Ascending aorta (tissue), 2 donors: ENCODE data around the gene HSPD1. TPM values are rescaled to one million over a fixed set of nuclear protein-coding genes. Genes with fewer than 3 reads are reported as not detected.

Experiments used
- DNase-seq, 2 donors: peaks; one replicate each; pipeline ENCODE4 v3.0.0-alpha.2; 2019; ENCODE audit warnings: low spot score in 2 of 2
- H3K27ac ChIP-seq, 2 donors: fragments of 200-600 bp; sonication (generic); one replicate each; pipeline ENCODE4 v1.5.1; 2016 to 2017; ENCODE audit warnings: mild to moderate bottlenecking in 1 of 2
- H3K27me3 ChIP-seq: fragments of 200-600 bp; sonication (generic); one replicate; pipeline ENCODE4 v1.5.1; 2017
- H3K36me3 ChIP-seq, 2 donors: fragments of 200-600 bp; sonication (generic); one replicate each; pipeline ENCODE4 v1.5.1; 2016
- H3K4me1 ChIP-seq, 2 donors: fragments of 200-600 bp; sonication (generic); one replicate each; pipeline ENCODE4 v1.5.1; 2016 to 2017; ENCODE audit warnings: mild to moderate bottlenecking in 1 of 2
- H3K4me3 ChIP-seq, 2 donors: fragments of 200-600 bp; sonication (generic); one replicate each; pipeline ENCODE4 v1.5.1; 2016 to 2017; ENCODE audit warnings: mild to moderate bottlenecking in 1 of 2
- H3K9me3 ChIP-seq, 2 donors: fragments of 200-600 bp; sonication (generic); one replicate each; pipeline ENCODE4 v1.5.1; 2016
- CTCF ChIP-seq, 3 experiments: fragments of 200-600 bp in 2 of 3; fragments of 450-650 bp in 1 of 3; sonication (generic) in 2 of 3; IDR thresholded peaks; one replicate each; pipeline ENCODE4 v1.5.1; 2016 to 2019; ENCODE audit warnings: antibody characterized with exemption in 3 of 3, mild to moderate bottlenecking in 1 of 3, moderate library complexity in 1 of 3
- intact Hi-C: fragments of 100-400 bp; cut with DNase I; formaldehyde crosslinking; loops from one replicate; pipeline ENCODE4 v1.15.1; 2023
- total RNA-seq: library from RNA; depleted of rRNA; stranded (reverse); fragments of >200 nt; gene quantifications from one replicate; pipeline ENCODE4 v1.1.0, GENCODE V29; 2016

The HSPD1 gene
- total RNA-seq, 1 donor from 2014 or later: 110 TPM

- Histone ChIP-seq H3K9me3 (no peaks in the 10 kb centered on the region), H3K36me3 (peaks cover 22 to 41% of the 10 kb centered on the region in 2 donors), H3K27ac (no peak overlapping the region), H3K27me3 (no peaks in the 10 kb centered on the region), H3K4me3 (no peak overlapping the region), H3K4me1 (no peaks in the 10 kb centered on the region)
- no peak for TF ChIP-seq CTCF (IDR thresholded peaks at IDR 0.05)
- DNase-seq: no peak
- intact Hi-C loops: no loop called here
These were observed 38.8 kb upstream of the HSPD1 start for GRCh38 chr2:197538412-197538811.

GRCh38 chr2:197517150-197517549 lies 17.5 kb upstream of the HSPD1 start:
- TF ChIP-seq CTCF (IDR thresholded peaks at IDR 0.05): no peak
- Histone ChIP-seq H3K36me3 (no peaks in the 10 kb centered on the region), H3K4me3 (peak overlapping the region; percentile 77 to 84), H3K9me3 (no peaks in the 10 kb centered on the region), H3K27ac (peak overlapping the region; percentile 84 to 95), H3K27me3 (no peaks in the 10 kb centered on the region), H3K4me1 (peaks cover 0 to 7% of the 10 kb centered on the region in 2 donors)
- intact Hi-C loops: loop anchor here (2.0 to 10.0 kb wide), 4 partner anchors 82 to 1355 kb away; partner anchors contain the start of genes MARS2 and SF3B1
- DNase-seq: no peak

GRCh38 chr2:197516393-197516761 lies 16.7 kb upstream of the HSPD1 start:
- TF ChIP-seq CTCF (IDR thresholded peaks at IDR 0.05): no peak
- no peaks in the 10 kb centered on the region for H3K27me3 ChIP-seq
- peak overlapping the region; percentile 84 to 95 for H3K27ac ChIP-seq
- H3K36me3 ChIP-seq: no peaks in the 10 kb centered on the region
- H3K4me1 ChIP-seq: peaks cover 0 to 7% of the 10 kb centered on the region in 2 donors
- peak overlapping the region; percentile 77 to 84 for H3K4me3 ChIP-seq
- peak in 1 of 2 donors; percentile 65 for DNase-seq
- intact Hi-C loops: loop anchor here (1.0 to 10.0 kb wide), 5 partner anchors 63 to 1356 kb away; partner anchors contain the start of genes COQ10B, MARS2 and SF3B1
- H3K9me3 ChIP-seq: no peaks in the 10 kb centered on the region

- Histone ChIP-seq H3K36me3 (no peaks in the 10 kb centered on the region), H3K4me1 (peaks cover 0 to 7% of the 10 kb centered on the region in 2 donors), H3K4me3 (peak within 1 kb of the TSS; percentile 77 to 84), H3K27me3 (no peaks in the 10 kb centered on the region), H3K27ac (peak within 1 kb of the TSS; percentile 84 to 95), H3K9me3 (no peaks in the 10 kb centered on the region)
- peak in 1 of 3 experiments; percentile 4 for TF ChIP-seq CTCF (IDR thresholded peaks at IDR 0.05)
- intact Hi-C loops: loop anchor here (1.0 to 10.0 kb wide), 6 partner anchors 16 to 1356 kb away; partner anchors contain the start of genes COQ10B, HSPE1, MARS2 and SF3B1
- peak; percentile 72 to 97 for DNase-seq
These were observed 16.2 kb upstream of the HSPD1 start, which contains the start of gene MOB4 for GRCh38 chr2:197515739-197516392. Gene MOB4 (plus strand): TSS chr2:197516066. CDS start chr2:197516087, 21 bp downstream.

GRCh38 chr2:197515315-197515738 lies 15.7 kb upstream of the HSPD1 start:
- intact Hi-C loops: loop anchor here (1.0 to 10.0 kb wide), 3 partner anchors 15 to 1357 kb away; partner anchors contain the start of gene HSPE1
- Histone ChIP-seq H3K9me3 (no peaks in the 10 kb centered on the region), H3K36me3 (no peaks in the 10 kb centered on the region), H3K27me3 (no peaks in the 10 kb centered on the region), H3K4me3 (peak overlapping the region; percentile 77 to 84), H3K27ac (peak overlapping the region; percentile 84 to 95), H3K4me1 (peaks cover 0 to 7% of the 10 kb centered on the region in 2 donors)
- TF ChIP-seq CTCF (IDR thresholded peaks at IDR 0.05): no peak
- DNase-seq: no peak
